B cell (primary cell): ENCODE data around the gene MYEF2. TPM values are rescaled to one million over a fixed set of nuclear protein-coding genes. Genes with fewer than 3 reads are reported as not detected.

Experiments
- ATAC-seq: fragments of 200-7000 bp; cut with Tn5 transposase; one replicate; pipeline ENCODE4 v1.10.0; 2021; ENCODE audit warnings: low read depth, mild to moderate bottlenecking, moderate number of reproducible peaks, moderate library complexity
- CTCF ChIA-PET: fragments of 350-600 bp; sonication (Branson Sonifier 250); formaldehyde crosslinking; loops from one replicate; lab custom pipeline; 2021; ENCODE audit warnings: antibody characterized with exemption, inconsistent platforms; lab: Charles Lee
- POLR2A ChIA-PET: fragments of 350-600 bp; sonication (Branson Sonifier 250); formaldehyde crosslinking; loops from one replicate; lab custom pipeline; 2021; ENCODE audit warnings: antibody characterized with exemption; lab: Charles Lee
- DNase-seq: peaks from one replicate; pipeline ENCODE4 v3.0.0; 2013
- H2AFZ ChIP-seq: 2 replicates; pipeline ENCODE4 v1.6.1; 2012; ENCODE audit warnings: mild to moderate bottlenecking, low read depth, low read length; ENCODE audit not compliant: insufficient read depth, poor library complexity, severe bottlenecking
- H3K27ac ChIP-seq, 2 donors: 1 replicate in 1 of 2; 2 replicates in 1 of 2; pipeline ENCODE4 v1.5.1; 2012 to 2013; ENCODE audit warnings: low read length in 2 of 2, mild to moderate bottlenecking in 2 of 2, moderate library complexity in 1 of 2
- H3K27me3 ChIP-seq, 4 experiments: fragments of 200-600 bp in 1 of 4; sonication (generic) in 1 of 4; replicated peaks in 1 of 4; 1 replicate in 2 of 4; 2 replicates in 2 of 4; pipeline versions ENCODE4 v1.6.1 to v1.7.0; 2013 to 2016; ENCODE audit warnings: low read length in 3 of 4, mild to moderate bottlenecking in 2 of 4, mixed read lengths in 1 of 4, moderate library complexity in 1 of 4; ENCODE audit not compliant: insufficient read depth in 4 of 4, control insufficient read depth in 3 of 4; ENCODE audit errors: control extremely low read depth in 1 of 4
- H3K36me3 ChIP-seq, 2 experiments: replicated peaks in 1 of 2; 1 replicate in 1 of 2; 2 replicates in 1 of 2; pipeline versions ENCODE4 v1.6.1 to v1.7.1; 2013; ENCODE audit warnings: low read length in 1 of 2; ENCODE audit not compliant: insufficient read depth in 2 of 2, control insufficient read depth in 1 of 2; ENCODE audit errors: control extremely low read depth in 1 of 2, extremely low read depth in 1 of 2
- H3K4me1 ChIP-seq, 2 donors: fragments of 200-600 bp in 1 of 2; sonication (generic) in 1 of 2; 1 replicate in 1 of 2; 2 replicates in 1 of 2; pipeline versions ENCODE4 v1.5.1 to v1.6.1; 2013 to 2017; ENCODE audit warnings: low read length in 2 of 2; ENCODE audit not compliant: control insufficient read depth in 2 of 2, insufficient read depth in 2 of 2
- H3K4me2 ChIP-seq: replicated peaks from 2 replicates; pipeline ENCODE3; 2012; ENCODE audit warnings: mild to moderate bottlenecking, low read depth, low read length; ENCODE audit not compliant: poor library complexity, severe bottlenecking
- H3K4me3 ChIP-seq, 5 experiments: fragments of 200-600 bp in 1 of 5; sonication (generic) in 1 of 5; 1 replicate in 3 of 5; 2 replicates in 2 of 5; pipeline versions ENCODE4 v1.5.1 to v1.7.0; 2011 to 2016; ENCODE audit warnings: low read length in 4 of 5, mild to moderate bottlenecking in 4 of 5, low read depth in 2 of 5, control low read depth in 1 of 5, moderate library complexity in 1 of 5; ENCODE audit not compliant: insufficient read depth in 1 of 5; ENCODE audit errors: control extremely low read depth in 1 of 5, extremely low read depth in 1 of 5
- H3K79me2 ChIP-seq: fragments of 200-600 bp; sonication (generic); one replicate; pipeline ENCODE4 v1.6.0; 2016; ENCODE audit warnings: low read length; ENCODE audit not compliant: control insufficient read depth, insufficient read depth
- H3K9ac ChIP-seq: fragments of 200-600 bp; sonication (generic); 2 replicates; pipeline ENCODE4 v1.6.1; 2017; ENCODE audit warnings: mild to moderate bottlenecking, low read length, moderate library complexity
- H3K9me3 ChIP-seq, 3 donors: one replicate each; pipeline versions ENCODE4 v1.6.1 to v1.7.1; 2013; ENCODE audit warnings: low read length in 2 of 3; ENCODE audit not compliant: control insufficient read depth in 2 of 3, insufficient read depth in 1 of 3; ENCODE audit errors: control extremely low read depth in 1 of 3
- H4K20me1 ChIP-seq: 2 replicates; pipeline ENCODE4 v1.6.0; 2012; ENCODE audit warnings: mild to moderate bottlenecking, low read length; ENCODE audit not compliant: insufficient read depth, control insufficient read depth, poor library complexity, severe bottlenecking
- H3K27ac Mint-ChIP-seq: one replicate; pipeline ENCODE4 v1.8.0; 2021; ENCODE audit warnings: mixed read lengths
- H3K27me3 Mint-ChIP-seq: one replicate; pipeline ENCODE4 v1.8.0; 2021; ENCODE audit warnings: mixed read lengths
- H3K4me1 Mint-ChIP-seq: one replicate; pipeline ENCODE4 v1.8.0; 2021; ENCODE audit warnings: mixed read lengths
- H3K4me3 Mint-ChIP-seq: one replicate; pipeline ENCODE4 v1.8.0; 2021; ENCODE audit warnings: mixed read lengths
- H3K9me3 Mint-ChIP-seq: one replicate; pipeline ENCODE4 v1.8.0; 2022; ENCODE audit warnings: mixed read lengths; ENCODE audit not compliant: insufficient read depth
- CTCF ChIP-seq: fragments of 200-600 bp; IDR thresholded peaks from one replicate; pipeline ENCODE4 v1.8.0; 2022; ENCODE audit warnings: antibody characterized with exemption, mild to moderate bottlenecking
- EZH2 ChIP-seq: IDR thresholded peaks from 2 replicates; pipeline ENCODE4 v1.6.1; 2012; ENCODE audit warnings: borderline replicate concordance, low read depth, mild to moderate bottlenecking, moderate library complexity, low read length; ENCODE audit not compliant: insufficient read depth, poor library complexity, severe bottlenecking
- WGBS: methylation state at CpG from one replicate; pipeline ENCODE4 v1.1.5; 2013; ENCODE audit warnings: missing lambda C conversion rate; ENCODE audit not compliant: insufficient coverage; 5-methylcytosine and 5-hydroxymethylcytosine counted together
- intact Hi-C: fragments of 100-400 bp; cut with micrococcal nuclease; formaldehyde crosslinking; loops from one replicate; pipeline ENCODE4 v1.10.0; 2022
- polyA plus RNA-seq: library from polyadenylated mRNA; depleted of rRNA; stranded (reverse); fragments of >200 nt; gene quantifications from 2 replicates; pipeline ENCODE4 v1.2.3, GENCODE V29; 2012
- total RNA-seq, 2 donors: library from RNA; stranded (reverse); fragments of 120-200 nt in 1 of 2; gene quantifications; 1 replicate in 1 of 2; 2 replicates in 1 of 2; pipeline versions ENCODE4 v1.2.3 to v1.2.4, GENCODE V29; 2013 to 2022

Gene MYEF2
- total and polyA plus RNA-seq, 2 donors (not counting 1 experiment from before 2014, with no cell fraction given): 3.9 to 34.3 TPM

DNA sequence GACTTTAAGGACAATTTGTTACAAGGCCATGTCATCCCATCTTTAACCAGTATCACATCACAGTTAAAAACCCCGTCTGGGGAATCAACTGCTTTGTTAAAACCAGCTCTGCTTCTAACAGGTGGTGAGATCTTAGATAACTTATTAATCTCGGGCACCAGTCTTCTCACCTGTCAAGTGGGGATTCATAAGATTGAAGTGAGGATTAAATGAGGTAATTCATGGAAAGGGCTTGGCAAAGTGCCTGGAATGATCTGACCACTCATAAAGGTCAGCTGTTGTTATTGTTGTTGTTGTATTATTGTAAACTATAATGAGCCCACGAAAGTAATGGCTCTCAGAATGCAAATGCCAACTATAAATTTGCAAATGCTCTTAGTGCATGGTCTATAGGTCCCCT lies 87.4 kb downstream of the MYEF2 start:
- 93% methylated on average over 1 of the region's 3 CpGs for WGBS
- POLR2A ChIA-PET: no interaction called here
- H3K4me3 Mint-ChIP-seq: no peak overlapping the region
- H3K9ac ChIP-seq: no peak overlapping the region
- H3K27me3 ChIP-seq: no peaks in the 10 kb centered on the region
- H3K9me3 ChIP-seq: no peaks in the 10 kb centered on the region
- H3K27ac Mint-ChIP-seq: no peak overlapping the region
- ATAC-seq (no peak), DNase-seq (no peak)
- no peaks in the 10 kb centered on the region for H3K79me2 ChIP-seq
- intact Hi-C loops: no loop called here
- H4K20me1 ChIP-seq: no peaks in the 10 kb centered on the region
- TF ChIP-seq EZH2 (no peak), CTCF (no peak)
- no peaks in the 10 kb centered on the region for H3K4me1 Mint-ChIP-seq
- H3K36me3 ChIP-seq: no peaks in the 10 kb centered on the region
- H3K27me3 Mint-ChIP-seq: peaks cover 7% of the 10 kb centered on the region
- CTCF ChIA-PET: no interaction called here
- no peak overlapping the region for H2AFZ ChIP-seq
- H3K27ac ChIP-seq: no peak overlapping the region
- H3K4me3 ChIP-seq: no peak overlapping the region
- H3K9me3 Mint-ChIP-seq: no peaks in the 10 kb centered on the region
- H3K4me1 ChIP-seq: no peaks in the 10 kb centered on the region
- no peak overlapping the region for H3K4me2 ChIP-seq

- ChIA-PET CTCF (no interaction called here), POLR2A (no interaction called here)
- Histone ChIP-seq H4K20me1 (no peaks in the 10 kb centered on the region), H3K4me3 (no peak overlapping the region), H3K4me1 (no peaks in the 10 kb centered on the region), H2AFZ (no peak overlapping the region), H3K9ac (no peak overlapping the region), H3K36me3 (no peaks in the 10 kb centered on the region), H3K27me3 (no peaks in the 10 kb centered on the region), H3K27ac (no peak overlapping the region), H3K4me2 (no peak overlapping the region), H3K79me2 (no peaks in the 10 kb centered on the region), H3K9me3 (no peaks in the 10 kb centered on the region)
- 38% methylated on average over 1 of the region's 2 CpGs for WGBS
- no peaks in the 10 kb centered on the region for H3K9me3 Mint-ChIP-seq
- no peaks in the 10 kb centered on the region for H3K4me1 Mint-ChIP-seq
- TF ChIP-seq CTCF (no peak), EZH2 (no peak)
- ATAC-seq: no peak
- H3K27me3 Mint-ChIP-seq: peaks cover 7% of the 10 kb centered on the region
- no peak overlapping the region for H3K4me3 Mint-ChIP-seq
- DNase-seq: no peak
- H3K27ac Mint-ChIP-seq: no peak overlapping the region
- intact Hi-C loops: no loop called here
Observed at GRCh38 chr15:48090115-48090514, 88.0 kb downstream of the MYEF2 start.
